SIG-M5 treated with dmso at 0.1 percent for 504 hours (cell line): ENCODE results near the gene ARL4D.
"Not testable (repeated sequence)": the region's sequence is repeated elsewhere in the genome, so short reads cannot be mapped to it uniquely, and the experiment has no call there.

Experiments used
- DNase-seq: peaks from one replicate; lab custom pipeline; 2025; ENCODE audit not compliant: unreplicated experiment; lab: John Stamatoyannopoulos, UW

The ARL4D gene, protein sequence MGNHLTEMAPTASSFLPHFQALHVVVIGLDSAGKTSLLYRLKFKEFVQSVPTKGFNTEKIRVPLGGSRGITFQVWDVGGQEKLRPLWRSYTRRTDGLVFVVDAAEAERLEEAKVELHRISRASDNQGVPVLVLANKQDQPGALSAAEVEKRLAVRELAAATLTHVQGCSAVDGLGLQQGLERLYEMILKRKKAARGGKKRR

DNA sequence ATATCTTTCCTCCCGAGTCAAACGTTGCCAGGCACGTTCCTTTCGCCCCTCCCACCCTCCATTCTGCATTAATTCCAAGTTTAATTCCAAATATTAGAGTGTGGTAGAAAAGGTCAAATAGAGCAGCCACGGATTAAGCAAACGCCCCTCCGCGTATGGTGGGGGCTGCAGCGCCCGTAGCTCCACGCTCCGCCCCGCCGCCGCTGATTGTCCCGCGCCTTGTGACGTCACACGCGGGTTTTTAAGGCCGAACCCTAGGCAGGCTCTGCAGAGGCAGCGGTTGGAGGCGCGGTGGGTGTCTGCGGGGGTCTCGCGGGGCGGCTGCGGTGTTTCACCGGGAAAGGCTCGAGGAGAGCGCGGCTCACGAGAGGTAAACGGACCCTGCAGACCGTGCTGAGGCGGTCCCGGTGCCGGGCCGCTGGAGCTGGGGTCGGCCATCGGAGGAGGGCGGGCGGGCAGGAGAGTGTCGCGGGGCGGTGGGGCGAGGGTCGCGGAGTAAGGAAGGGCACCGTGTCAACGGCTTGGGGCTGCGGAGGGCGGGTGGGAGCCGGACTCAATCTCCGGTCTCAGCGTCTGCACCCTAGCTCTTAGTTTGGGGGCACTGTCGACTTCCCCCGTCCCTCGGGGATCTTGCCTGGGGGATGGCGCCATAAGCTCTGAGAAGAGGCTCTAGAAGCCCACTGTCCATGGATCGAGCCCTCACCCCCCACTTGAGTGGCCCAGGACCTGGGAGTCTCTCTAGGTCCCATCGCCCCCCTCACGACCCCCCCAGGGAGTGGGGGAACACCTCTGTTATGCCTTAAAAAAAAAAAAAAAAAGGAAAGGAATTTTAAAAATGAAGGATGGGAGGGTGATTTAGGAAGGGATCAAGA lies at the start of gene ARL4D:
Gene ARL4D (plus strand): TSS at position 270 of the 872 bp plus-strand sequence. CDS start 740 bp downstream, outside the sequence.
- DNase-seq: peak; percentile 57

DNA sequence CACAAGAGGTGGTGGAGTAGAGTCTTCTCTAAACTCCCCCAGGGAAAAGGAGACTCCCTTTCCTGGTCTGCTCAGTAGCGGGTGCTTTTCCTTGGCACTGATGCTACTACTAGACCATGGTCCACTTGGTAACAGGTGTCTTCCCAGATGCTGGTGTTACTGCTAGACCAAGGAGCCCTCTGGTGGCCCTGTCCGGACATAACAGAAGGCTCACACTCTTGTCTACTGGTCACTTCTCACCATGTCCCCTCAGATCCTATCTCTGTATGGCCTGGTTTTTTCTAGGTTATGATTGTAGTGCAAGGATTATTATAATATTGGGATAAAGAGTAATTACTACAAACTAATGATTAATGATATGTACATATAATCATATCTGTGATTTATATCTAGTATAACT lies 49.7 kb upstream of the ARL4D start:
- no peak for DNase-seq

DNA sequence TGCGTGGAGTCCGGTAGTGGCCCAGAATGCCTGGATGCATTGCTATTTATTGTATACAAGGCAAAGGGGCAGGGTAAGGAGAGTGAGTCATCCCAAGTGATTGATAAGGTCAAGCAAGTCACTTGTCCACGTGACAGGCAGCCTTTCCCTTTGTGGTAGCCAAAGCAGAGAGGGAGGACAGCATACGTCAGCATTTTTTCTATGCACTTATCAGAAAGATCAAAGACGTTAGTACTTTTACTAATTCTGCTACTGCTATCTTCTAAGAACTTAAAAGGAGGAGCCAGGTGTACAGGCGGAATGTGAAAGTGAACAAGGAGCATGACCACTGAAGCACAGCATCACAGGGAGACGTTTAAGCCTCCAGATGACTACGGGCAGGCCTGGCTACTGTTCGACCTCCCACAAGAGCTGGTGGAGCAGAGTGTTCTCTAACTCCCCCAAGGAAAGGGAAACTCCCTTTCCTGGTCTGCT lies 47.9 kb upstream of the ARL4D start:
- DNase-seq: no peak

DNA sequence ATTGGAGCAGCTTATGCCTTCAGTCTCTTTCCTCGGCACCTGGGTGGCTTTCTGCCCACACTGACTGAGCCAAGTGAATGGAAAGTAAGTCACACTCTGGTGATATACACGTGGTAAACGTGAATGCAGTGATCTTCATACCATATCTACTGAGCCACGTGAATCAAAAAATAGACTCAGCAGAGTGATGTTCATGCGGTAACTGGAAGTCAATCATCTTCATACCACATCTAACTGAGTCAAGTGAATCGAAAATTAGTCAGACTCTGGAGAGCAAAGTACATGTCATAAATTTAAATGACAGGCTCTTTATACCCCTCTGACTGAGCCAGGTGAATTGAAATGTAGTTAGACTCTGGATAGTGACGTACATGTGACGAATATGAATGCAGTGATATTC lies 47.1 kb upstream of the ARL4D start:
- no peak for DNase-seq

DNA sequence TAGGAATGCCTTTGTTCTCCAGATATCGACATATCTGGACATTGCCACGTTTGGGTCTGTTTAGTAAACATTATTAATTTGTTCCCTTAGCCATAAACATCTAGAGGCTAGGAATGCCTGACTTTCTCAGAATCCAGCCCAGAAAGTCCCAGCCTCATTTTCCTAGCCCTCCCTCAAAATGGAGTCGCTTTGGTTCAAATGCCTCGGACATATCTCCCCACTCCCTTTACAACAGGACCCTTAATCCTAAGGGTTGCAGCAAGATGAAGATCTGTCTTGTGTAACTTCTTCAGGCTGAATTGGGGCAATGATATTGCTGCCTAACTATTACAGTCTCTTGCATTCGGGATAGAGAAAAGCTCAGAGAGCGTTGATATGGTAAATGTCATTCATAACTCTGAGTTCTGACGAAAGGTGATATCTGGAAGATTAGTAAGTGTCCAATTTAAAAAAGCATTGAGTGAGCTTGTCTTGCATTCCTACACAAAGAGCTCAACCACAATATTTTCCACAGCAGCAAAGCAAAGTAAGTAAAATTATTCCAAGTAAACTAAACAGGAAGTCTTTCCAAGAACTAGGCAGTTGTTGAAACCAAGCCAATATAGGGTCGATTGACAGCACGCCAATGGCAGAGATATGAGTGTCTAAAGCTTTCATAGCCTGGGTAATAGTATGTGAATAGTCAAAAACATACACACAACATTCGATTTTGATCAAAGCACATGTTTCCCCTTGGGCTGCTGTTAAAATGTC lies 46.0 kb upstream of the ARL4D start:
- no peak for DNase-seq

DNA sequence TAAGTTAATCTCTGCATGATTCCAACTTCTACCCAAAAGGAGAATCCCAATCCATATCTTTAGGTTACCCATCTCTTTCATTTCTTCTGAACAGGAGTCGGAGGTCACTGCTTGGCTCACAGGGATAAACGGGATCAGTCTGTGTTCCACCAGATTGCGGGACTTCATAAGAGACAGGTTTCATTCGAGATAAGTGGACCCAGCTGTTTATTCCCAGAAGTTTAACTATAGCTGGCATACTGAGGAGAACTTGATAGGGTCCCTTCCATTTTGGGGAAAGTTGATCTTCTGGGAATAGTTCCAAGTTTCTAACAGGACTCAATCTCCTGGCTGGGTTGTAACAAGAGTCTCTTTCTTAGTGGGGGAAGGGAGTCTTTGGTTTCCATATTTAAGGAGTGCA lies 45.4 kb upstream of the ARL4D start:
- no peak for DNase-seq

DNA sequence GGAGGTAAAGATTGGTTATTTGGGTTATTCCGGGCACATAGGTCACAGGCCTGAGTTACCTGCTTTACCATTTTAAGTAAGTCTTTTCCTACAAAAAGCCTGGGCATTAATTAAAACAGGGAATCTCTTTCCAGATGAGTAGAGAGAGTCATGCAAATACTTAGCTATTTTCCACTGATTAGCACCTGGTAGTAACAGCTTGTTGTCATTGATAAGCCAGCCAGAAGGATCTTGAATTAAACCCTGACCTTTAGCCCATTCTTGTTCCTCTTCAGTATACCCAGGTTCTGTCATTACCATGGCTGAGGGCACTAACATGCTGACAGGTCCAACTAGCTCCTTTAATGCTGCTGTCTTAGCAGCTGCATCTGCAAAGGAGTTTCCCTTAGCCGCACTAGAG lies 44.4 kb upstream of the ARL4D start:
- DNase-seq: no peak

DNA sequence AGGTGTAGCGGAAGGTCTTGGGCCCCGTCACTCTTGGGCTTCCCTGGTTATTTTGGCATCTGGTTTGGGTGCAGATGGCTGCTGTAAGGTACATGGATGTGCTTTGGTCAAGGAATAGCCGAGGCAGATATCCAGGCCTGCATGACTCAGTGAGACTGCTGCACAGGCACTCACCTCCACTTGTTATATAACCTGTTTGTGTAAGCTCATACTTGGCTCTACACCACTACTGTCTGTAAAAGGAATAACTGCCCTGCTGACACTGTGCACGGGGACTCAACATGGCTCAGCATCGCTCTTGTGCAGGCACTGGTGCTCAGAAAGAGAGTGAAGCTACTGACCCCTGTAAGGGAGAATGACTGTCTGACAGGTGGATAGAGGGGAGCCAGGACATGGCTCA lies 42.3 kb upstream of the ARL4D start:
- DNase-seq: no peak

DNA sequence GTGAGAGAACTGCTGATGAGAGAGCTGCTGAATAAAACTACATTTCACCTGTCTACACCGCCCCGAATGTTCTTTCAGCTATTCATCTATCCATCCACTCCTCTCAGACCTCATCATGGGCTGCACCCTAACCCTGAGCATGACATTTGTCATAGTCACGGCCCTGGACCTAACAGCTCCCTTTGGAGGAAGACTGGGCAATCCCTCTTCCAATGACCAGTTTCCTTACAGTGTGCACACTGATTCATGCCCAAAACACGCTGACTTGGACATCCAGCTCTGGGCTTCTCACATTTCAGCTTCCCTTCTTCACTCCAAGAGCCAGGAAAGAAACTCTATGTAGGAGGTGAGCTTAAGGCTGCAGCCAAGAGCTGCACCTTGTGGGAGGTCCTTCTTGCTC lies 41.8 kb upstream of the ARL4D start:
- no peak for DNase-seq

DNA sequence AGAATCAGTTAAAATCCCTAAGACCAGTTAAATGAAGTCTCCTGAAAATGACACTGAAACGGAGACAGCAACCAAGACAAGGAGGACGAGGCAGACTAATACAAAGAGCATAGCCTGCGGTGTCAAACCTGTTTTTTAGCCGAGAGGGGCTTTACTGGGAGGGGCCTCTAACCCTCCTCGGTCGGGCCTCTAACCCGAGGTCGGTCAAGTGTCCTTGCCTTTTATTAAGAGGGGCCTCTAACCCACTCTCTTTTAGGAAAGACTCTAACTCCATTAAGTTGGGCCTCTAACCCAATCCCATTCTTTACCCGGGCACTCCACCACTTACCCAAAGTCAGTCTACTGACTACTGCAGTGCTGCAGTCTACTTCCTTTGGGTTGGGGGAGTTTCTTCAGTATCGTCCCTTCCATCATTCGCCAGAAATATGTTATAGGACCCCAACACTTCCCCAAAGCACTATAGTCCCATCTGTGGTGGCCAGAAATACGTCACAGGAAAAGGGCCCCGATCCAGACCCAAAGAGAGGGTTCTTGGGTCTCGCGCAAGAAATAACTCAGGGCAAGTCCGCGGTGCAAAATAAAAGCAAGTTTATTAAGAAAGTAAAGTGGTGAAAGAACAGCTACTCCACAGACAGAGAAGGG lies 39.2 kb upstream of the ARL4D start:
- DNase-seq: no peak

DNA sequence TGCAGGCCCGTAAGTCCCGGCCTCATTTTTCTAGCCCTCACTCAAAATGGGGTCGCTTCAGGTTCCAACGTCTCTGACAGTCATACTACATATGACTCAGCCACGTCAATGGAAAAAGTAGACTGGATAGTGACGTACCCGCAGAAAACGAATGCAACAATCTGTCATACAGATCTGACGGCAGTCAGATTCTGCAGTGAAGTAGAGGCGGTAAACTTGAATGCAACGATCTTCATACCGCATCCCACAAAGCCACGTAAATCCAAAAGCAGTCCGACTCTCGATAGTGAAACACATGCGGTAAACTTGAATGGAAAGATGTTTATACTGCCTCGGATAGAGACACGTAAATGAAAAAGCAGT lies 38.4 kb upstream of the ARL4D start:
- peak; percentile 93 for DNase-seq

DNA sequence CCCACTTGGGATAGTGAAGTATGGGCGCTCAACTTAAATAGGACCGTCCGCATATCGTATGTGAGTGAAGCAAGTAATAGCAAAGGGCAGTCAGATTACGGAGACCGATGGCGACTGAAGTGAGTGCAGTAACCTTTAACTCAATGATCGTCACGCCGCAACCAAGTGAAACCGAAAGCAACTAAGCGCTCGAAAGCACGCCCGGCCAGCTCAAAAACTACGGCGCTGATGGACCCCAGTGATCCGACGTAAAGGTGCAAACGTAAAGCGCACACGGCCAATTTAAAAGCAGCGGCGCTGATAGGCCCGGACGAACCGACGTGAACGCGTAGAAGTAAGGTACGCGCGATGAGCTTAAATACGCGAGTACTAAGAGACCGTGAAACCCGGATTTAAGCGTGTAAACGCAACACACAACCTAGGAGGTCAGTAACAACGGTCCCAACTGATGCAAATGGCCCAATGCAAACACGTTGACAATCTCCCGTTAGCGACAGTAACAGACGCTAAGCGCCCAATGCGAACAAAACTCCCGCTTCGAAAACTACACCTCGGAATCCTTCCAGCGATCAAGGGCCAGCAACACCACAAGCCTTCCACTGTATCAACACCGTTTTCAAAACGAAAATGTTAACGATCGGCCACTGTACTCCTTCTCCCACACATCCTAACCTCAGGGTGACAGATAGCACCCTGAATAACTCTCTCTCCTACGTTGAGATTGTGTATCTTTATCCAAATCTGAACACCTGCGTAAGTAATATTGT lies 37.9 kb upstream of the ARL4D start:
- DNase-seq: peak; percentile 99

DNA sequence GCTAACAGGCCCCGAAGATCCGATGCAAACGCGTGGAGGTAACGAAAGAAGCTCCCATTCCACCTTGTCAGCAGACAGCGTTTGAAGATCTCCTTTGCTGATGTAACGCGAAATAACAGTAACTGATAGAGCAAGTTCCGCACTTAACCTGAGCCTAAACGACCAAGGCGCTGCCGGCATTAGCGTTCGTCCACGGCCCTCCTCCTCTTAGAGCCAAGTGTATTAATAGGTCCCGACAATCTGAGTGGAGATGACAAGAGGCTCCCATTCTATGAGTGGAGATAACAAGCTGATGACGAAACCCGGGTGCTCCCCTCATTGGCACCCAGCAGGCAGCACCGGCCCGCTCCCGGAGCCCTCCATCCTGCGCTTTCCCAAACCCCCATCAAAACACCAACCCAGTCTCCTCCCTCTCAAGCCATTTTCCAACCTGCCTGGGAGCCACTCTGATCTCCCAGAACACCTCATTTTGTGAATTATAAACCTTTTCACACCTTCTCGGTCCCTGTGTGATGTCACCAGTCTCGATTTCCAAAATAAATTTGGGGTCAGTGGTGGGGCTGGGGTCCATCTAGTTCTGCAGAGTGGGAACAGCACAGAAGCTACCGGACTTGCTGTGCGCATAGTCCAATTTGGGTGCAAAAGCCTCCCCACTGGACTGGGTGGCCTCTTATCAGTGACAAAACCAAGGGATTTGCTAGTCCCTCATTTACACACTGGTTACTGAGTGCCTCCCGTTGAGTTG lies 35.4 kb upstream of the ARL4D start:
- DNase-seq: no peak

DNA sequence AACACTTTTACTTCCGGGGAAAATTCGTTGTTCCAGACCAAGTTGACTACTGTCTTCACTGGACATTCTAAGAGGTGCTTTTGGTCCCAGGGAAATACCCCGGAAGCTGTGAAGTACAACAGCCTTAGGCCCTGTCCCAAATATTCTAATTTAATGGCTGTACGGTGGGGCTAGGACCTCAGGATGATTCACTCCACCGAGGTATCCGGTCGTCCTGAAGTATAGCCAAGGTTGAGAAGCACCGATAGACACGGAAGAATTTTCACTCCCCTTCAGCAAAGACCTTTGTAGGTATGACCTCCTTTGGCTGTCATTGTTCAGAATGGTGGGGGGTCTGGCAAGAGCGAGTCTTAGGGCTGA lies 34.9 kb upstream of the ARL4D start:
- DNase-seq: no peak

DNA sequence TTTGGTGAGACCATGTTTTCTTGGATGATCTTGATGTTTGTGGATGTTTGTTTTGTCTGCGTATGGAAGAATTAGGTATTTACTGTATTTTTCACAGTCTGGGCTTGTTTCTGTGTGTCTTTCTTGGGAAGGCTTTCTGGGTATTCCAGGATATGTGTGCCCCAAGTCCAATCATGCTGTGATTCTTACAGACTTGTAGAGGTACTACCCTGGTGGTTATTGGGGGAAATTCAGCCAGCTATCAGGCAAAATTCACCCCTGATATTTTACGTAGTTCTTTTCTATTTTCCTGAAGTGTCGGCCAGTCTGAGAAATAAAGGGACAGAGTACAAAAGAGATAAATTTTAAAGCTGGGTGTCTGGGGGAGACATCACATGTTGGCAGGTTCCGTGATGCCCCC lies 33.4 kb upstream of the ARL4D start:
- no peak for DNase-seq

DNA sequence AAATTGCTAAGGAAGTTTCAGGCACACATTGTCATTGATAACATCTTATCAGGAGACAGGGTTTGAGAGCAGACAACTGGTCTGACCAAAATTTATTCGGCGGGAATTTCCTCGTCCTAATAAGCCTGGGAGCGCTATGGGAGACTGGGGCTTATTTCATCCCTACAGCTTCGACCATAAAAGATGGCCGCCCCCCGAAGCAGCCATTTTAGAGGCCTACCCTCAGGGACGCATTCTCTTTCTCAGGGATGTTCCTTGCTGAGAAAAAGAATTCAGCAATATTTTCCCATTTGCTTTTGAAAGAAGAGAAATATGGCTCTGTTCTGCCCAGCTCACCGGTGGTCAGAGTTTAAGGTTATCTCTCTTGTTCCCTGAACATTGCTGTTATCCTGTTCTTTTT lies 32.9 kb upstream of the ARL4D start:
- DNase-seq: not testable (repeated sequence)

DNA sequence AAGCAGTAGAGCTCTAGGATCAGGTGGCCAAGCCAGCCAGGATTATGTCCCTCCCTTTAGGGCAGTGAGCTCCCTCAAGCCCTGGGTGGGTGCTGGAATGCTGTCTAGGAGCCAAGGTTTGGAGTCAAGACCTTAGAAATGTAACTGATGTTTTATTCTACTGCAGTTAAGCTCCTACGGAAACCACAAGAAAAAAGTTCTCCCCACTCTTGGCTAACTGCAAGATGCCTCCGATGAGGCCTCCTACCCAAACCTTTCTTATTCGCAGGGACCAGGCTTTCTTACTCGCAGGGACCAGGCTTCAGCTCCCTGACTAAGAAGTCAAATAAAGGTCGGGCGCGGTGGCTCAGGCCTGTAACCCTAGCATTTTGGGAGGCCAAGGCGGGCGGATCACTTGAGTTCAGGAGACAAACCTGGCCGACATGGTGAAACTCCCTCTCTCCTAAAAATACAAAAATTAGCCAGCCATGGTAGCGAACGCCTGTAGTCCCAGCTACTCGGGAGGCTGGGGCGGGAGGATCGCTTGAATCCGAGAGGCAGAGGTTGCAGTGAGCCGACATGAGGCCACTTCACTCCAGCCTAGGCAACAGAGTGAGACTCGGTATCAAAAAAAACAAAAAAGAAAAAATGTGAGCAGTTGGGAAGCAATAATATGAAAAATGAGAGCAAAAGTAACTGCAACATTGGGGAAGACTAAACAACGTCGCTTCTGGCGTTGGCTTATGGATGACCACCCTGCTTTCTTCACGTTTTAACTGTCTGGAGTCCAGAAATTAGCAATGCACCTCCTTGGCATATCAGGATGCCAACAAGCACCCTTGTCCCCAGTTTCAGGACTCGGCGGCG lies 31.7 kb upstream of the ARL4D start:
- DNase-seq: no peak

DNA sequence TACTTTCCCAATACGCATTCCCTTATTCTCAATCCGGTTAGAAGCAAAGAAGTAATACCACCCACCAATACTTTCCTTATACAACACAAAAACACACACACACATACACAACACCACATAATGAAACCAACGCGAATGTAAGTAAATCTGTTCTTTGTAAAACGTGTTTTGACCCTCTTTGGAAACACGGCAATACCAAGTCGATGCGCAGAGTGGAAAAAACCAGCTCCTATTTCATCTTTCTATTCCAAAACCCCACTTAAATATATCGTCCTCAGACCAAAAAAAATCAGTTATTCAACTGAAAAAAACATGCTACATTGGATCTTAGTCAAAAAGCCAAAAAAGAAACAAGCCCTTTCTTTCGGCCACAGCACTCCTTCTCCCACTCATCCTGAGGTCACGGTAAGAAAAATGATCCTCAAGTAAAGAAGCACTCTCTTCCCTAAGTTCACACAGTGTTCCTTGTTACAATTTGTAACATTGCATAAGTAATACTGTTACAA lies 31.0 kb upstream of the ARL4D start:
- DNase-seq: peak; percentile 89
